Raji (cell line): ENCODE data around the gene MRPL18.

Source experiments
- POLR2A ChIP-seq: IDR thresholded peaks from 2 replicates; pipeline ENCODE4 v1.6.1; 2011; ENCODE audit warnings: low read depth, low read length, control low read depth; ENCODE audit not compliant: insufficient read depth

MRPL18 gene

DNA sequence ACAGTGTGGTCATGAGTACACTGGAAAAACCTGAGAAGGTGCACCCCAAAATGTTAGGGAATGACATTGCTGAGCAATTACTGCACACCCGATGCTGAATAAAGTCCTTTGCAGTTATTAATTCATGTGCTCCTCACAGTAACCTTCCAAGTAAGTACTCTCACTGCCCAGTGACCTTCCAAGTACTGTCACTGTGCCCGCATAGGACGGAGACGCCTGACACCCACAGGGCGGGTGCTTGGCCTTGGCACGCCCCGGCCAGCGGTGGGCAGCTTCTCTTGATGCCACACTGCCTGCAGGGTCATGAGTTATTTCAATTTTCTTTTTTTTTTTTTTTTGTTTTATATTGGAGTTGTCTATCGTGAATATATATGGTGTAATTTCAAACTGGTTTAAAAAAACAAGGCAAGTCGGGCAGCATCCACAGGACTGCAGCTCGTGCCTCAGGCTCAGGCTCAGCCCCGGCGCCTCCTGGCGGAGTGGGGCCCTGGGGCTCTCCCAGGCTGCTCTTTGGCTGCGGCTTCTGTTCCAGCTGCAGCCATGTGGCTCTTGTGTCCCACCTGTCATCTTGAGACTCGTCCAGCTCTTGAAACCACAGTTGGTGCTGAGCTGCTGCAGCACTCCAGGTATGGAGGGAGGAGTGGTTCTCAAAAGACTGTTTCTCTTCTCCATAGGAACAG lies 36.8 kb downstream of the MRPL18 start:
- no peak for TF ChIP-seq POLR2A

DNA sequence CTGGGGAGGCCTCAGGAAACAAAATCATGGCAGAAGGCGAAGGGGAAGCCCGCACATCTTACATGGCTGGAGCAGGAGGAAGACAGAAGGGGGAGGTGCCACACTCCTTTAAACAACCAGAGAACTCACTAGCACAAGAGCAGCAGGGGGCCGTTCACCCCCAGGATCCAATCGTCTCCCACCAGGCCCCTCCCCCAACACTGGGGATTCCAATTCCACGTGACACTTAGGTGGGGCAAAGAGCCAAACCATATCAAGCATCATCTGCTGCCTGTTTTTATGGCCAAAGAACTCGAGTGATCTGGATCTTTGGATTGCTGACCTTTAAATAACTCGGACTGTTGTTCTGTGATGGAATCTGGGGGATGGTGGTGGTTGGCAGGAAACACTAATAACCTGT lies 37.8 kb downstream of the MRPL18 start:
- TF ChIP-seq POLR2A, result no peak

DNA sequence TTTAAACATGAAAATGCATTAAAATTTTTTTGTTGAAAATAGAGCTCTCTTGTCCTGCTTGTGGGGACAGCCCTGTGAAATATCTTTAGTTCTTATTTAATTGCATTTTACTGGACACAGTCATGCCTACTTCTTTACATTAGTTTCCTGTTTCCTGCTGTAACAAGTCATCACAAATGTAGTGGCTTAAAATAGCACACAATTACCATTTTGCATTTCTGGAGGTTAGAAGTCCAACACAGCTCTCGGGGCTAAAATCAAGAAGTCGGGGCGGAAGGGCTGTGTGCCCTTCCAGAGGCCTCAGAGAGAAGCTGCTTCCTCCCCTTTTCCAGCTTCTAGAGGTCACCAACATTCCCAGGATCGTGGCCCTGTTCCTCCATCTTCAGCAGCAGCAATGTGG lies 39.3 kb downstream of the MRPL18 start:
- no peak for TF ChIP-seq POLR2A

DNA sequence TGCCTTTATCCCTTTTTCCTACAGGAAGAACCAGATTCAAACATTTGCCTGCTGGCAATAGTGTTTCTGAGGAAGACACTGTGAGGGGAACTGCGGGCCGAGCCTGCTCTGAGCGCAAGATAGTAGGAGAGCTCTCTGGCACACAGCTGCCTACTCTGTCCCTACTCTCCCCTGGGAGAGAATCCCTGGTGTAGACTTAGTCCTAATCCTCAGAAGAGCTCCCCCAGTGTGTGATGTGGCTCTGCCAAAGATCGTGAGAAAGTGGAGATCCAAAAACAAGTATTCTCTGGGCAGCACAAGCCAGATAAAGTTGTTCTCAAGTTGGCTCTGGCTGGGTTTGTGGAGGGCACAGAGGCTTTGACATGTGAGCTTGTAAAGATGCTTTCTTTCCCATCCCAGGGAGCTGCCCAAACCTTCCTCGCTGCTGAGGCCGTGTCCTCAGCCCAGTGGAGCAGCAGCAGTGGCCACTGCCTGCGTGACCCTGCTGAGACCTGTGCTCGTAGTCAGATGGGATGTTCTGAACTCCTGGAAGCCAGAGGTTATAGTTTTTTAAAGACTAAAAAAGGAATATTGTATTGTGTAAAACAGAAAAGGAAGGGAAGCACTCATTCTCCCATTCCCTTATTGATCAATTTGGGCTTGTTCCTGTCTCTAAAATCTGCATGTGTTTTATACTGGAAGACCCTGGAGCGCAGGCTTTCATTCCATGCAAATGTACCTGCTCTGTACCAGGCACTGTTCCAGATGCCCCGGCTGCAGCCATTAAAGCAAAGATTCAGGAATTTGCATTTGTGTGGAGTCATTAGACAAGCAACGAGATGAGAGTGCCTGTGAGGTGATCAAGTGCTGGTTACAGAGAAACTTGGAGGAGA lies 40.5 kb downstream of the MRPL18 start:
- TF ChIP-seq POLR2A, result no peak

GRCh38 chr6:159831373-159831679 lies 41.1 kb downstream of the MRPL18 start:
- TF ChIP-seq POLR2A, result no peak

DNA sequence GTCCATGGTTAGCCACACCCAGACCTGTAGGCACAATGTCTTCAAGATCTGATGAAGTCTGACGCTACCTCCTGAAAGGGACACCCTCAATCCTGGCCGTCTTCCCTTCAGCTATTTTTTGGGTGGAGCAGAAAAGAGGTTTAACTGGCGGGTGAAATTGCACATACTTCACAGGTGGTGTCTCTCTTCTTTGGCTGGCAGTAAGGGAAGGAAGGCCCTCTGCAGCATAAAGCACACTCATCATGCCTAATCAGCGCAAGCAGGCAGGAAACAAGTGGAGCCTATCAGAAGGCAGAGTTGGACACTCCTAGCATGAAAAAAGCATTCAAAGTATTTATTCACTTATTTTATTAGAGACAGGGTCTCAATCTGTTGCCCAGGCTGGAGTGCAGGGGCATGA lies 42.7 kb downstream of the MRPL18 start:
- no peak for TF ChIP-seq POLR2A

- no peak for TF ChIP-seq POLR2A
Measured at GRCh38 chr6:159833556-159833955, 43.3 kb downstream of the MRPL18 start.

DNA sequence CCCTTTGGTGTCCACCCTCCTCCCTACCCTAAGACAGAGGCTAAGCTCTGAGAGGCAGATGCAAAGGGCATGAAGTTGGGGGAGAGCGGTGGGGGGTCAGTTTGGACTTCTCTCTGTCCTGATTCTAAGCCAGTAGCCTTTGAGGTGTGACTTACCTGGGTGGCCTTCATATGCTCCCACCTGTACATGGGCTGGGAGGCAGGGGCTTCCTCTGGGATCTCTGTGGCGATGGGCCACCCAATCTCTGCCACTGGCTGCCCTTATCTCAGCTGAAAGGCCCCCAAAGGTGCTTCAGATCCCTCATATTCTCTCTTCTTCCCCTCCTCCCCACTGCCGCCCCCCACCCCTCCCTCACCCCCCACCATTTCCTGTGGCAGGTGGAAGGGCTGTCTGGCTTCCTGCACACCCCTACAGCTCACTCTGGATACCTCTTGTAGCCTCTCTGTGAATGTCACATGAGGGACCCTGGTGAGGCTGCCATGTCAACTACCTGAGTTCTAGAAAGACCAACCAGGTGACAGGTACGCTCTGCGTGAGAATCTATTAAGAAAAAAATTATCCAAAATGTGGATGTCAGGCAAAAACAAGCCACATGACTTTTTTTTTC lies 43.8 kb downstream of the MRPL18 start:
- TF ChIP-seq POLR2A, result no peak

GRCh38 chr6:159836718-159837490 lies 46.6 kb downstream of the MRPL18 start:
- TF ChIP-seq POLR2A, result no peak

DNA sequence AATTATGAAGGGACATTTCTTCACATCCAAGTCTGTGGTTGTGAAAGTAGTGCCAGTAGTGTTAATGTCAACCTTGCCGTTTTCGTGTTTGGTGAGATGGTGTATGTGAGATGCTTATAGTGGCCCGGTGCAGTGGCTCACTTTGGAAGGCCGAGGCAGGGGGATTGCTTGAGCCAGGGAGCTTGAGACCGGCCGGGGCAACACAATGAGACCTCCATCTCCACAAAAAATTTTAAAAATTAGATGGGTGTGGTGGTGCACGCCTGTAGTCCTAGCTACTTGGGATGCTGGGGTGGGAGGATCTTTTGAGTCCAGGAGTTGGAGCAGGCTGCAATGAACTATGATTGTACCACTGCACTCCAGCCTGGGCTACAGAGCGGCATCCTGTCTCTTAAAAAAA lies 47.2 kb downstream of the MRPL18 start:
- no peak for TF ChIP-seq POLR2A

- TF ChIP-seq POLR2A, result no peak
Measured at GRCh38 chr6:159838020-159838744, 47.9 kb downstream of the MRPL18 start.

DNA sequence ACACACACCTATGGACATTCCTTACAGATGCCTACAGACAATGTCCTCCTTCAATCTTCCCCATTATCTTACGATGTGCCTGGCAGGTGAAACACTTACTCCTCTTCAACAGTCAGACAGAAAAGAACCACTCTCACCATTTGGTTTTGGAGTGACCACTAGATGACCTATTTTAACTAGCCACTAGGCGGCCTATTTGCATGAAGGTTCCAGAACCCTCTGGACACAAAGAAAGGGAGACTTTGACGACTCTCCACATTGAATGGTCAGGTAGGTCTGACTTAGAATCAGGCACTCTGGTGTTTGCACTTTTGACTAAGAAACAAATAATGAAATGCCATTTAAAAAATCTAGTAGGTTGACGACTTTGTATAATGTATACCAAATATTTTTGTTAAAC lies 51.8 kb downstream of the MRPL18 start:
- TF ChIP-seq POLR2A, result no peak

GRCh38 chr6:159844737-159845645 lies 54.7 kb downstream of the MRPL18 start:
- TF ChIP-seq POLR2A, result no peak
